ENCODE data around the gene MYO16. TPM values are rescaled to one million over a fixed set of nuclear protein-coding genes. Genes with fewer than 3 reads are reported as not detected.

Gene MYO16
- total RNA-seq, 1 donor from 2014 or later = 2.3 TPM

- H3K4me1 Mint-ChIP-seq (ENCODE audit: low read depth) = peaks cover 3% of the 10 kb centered on the region
- TF ChIP-seq CTCF (IDR thresholded peaks at IDR 0.05; ENCODE audit: unreplicated experiment) = no peak
These were observed 578.2 kb downstream of the MYO16 start for GRCh38 chr13:109207622-109208021.

GRCh38 chr13:109208522-109208921, 579.1 kb downstream of the MYO16 start:
- Mint-ChIP-seq H3K27me3 (peaks cover 58% of the 10 kb centered on the region), H3K36me3 (ENCODE audit: insufficient read depth) (no peaks in the 10 kb centered on the region), H3K9me3 (ENCODE audit: low read depth) (no peaks in the 10 kb centered on the region), H3K4me1 (ENCODE audit: low read depth) (peaks cover 3% of the 10 kb centered on the region), H3K4me3 (ENCODE audit: low read depth) (no peak overlapping the region), H3K27ac (no peak overlapping the region)
- TF ChIP-seq CTCF (IDR thresholded peaks at IDR 0.05; ENCODE audit: unreplicated experiment) = no peak
- DNase-seq (ENCODE audit: low spot score, unreplicated experiment) = no peak

More at GRCh38 chr13:109207622-109208021, 578.2 kb downstream of the MYO16 start:
- peaks cover 50% of the 10 kb centered on the region for H3K27me3 Mint-ChIP-seq
- no peaks in the 10 kb centered on the region for H3K9me3 Mint-ChIP-seq (ENCODE audit: low read depth)
- no peak for DNase-seq (ENCODE audit: low spot score, unreplicated experiment)
- no peak overlapping the region for H3K27ac Mint-ChIP-seq
- H3K36me3 Mint-ChIP-seq (ENCODE audit: insufficient read depth) = no peaks in the 10 kb centered on the region
- no peak overlapping the region for H3K4me3 Mint-ChIP-seq (ENCODE audit: low read depth)

DNA sequence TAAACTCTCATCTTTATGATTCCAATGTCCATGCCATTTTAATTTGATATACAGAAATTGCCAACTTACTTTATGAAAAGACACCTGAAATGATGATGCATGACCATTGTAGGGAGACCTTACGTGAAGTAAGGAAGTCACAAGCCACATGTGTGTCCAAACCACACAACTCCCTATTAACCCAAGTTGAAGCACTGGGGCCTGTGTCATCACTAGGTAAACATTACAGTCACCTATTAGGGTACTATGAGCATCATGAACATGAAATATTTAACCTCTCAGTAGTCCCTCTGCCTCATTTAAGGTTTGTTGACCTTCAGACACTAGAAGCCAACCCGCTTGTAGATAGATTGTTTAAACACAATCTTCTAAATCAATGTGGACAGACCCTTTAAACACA, 580.1 kb downstream of the MYO16 start:
- Mint-ChIP-seq H3K36me3 (ENCODE audit: insufficient read depth) (no peaks in the 10 kb centered on the region), H3K4me3 (ENCODE audit: low read depth) (no peak overlapping the region), H3K4me1 (ENCODE audit: low read depth) (peaks cover 3% of the 10 kb centered on the region)

GRCh38 chr13:109211616-109212015, 582.2 kb downstream of the MYO16 start:
- no peak for DNase-seq (ENCODE audit: low spot score, unreplicated experiment)

More for the DNA sequence above, 580.1 kb downstream of the MYO16 start:
- no peak for TF ChIP-seq CTCF (IDR thresholded peaks at IDR 0.05; ENCODE audit: unreplicated experiment)
- Mint-ChIP-seq H3K9me3 (ENCODE audit: low read depth) (no peaks in the 10 kb centered on the region), H3K27me3 (peaks cover 65% of the 10 kb centered on the region), H3K27ac (no peak overlapping the region)
- DNase-seq (ENCODE audit: low spot score, unreplicated experiment) = no peak

GRCh38 chr13:109212650-109213049, 583.2 kb downstream of the MYO16 start:
- DNase-seq (ENCODE audit: low spot score, unreplicated experiment) = no peak
- peaks cover 55% of the 10 kb centered on the region for H3K27me3 Mint-ChIP-seq
- peaks cover 3% of the 10 kb centered on the region for H3K4me1 Mint-ChIP-seq (ENCODE audit: low read depth)
- no peak overlapping the region for H3K4me3 Mint-ChIP-seq (ENCODE audit: low read depth)
- no peak for TF ChIP-seq CTCF (IDR thresholded peaks at IDR 0.05; ENCODE audit: unreplicated experiment)
- no peaks in the 10 kb centered on the region for H3K36me3 Mint-ChIP-seq (ENCODE audit: insufficient read depth)
- H3K9me3 Mint-ChIP-seq (ENCODE audit: low read depth) = no peaks in the 10 kb centered on the region
- no peak overlapping the region for H3K27ac Mint-ChIP-seq

More at GRCh38 chr13:109211616-109212015, 582.2 kb downstream of the MYO16 start:
- Mint-ChIP-seq H3K9me3 (ENCODE audit: low read depth) (no peaks in the 10 kb centered on the region), H3K4me3 (ENCODE audit: low read depth) (no peak overlapping the region), H3K27me3 (peaks cover 62% of the 10 kb centered on the region), H3K27ac (no peak overlapping the region), H3K4me1 (ENCODE audit: low read depth) (peaks cover 3% of the 10 kb centered on the region), H3K36me3 (ENCODE audit: insufficient read depth) (no peaks in the 10 kb centered on the region)
- no peak for TF ChIP-seq CTCF (IDR thresholded peaks at IDR 0.05; ENCODE audit: unreplicated experiment)

Measured in progenitor cell of endocrine pancreas (in vitro differentiated cells).